Cerebellar nuclear complex (tissue), 1 donor: ENCODE data around the gene C11orf58.

Experiments
- DNase-seq, 2 experiments: peaks; one replicate each; lab custom pipeline; 2025; lab: John Stamatoyannopoulos, UW

C11orf58 gene

GRCh38 chr11:16738193-16738946 is at the start of gene C11orf58:
Gene C11orf58 (plus strand): TSS chr11:16738647. CDS start chr11:16738779, 132 bp downstream.
- DNase-seq, result peak; percentile 78 to 96

DNA sequence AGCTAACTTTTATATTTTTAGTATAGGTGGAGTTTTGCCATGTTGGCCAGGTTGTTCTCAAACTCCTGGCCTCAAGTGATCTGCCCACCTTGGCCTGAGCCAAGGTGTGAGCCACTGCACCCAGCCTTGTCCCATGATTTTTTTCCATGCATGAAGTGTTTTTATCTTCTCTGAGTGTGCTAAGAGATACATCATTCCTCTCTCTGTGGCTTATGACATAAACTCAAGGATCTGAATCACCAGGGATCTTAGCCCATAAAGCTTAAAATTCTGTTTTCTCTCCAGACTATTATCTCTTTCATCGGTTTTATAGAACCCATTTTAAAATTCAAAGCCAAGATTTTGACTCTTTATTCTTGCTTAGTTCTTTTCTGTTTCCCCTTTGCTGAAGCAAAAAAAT is 48.4 kb upstream of the C11orf58 start:
- DNase-seq, result no peak

DNA sequence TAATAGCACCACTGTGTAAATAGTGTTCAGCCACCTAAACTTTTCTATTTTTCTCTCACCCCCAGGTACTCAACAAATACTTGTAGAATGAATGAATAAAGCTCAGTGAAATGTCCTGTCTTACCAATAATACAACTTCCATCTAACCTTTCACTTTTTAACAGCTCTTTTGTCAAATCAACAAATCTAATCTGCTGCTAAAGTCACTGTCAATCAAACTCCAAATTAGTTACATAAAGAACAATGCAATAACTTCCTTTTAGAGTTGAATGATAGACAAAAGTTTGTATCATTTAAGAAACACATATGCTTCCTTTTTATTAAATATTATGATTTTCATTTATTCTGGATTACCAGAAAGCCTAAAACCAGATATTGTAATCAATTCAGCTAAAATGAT is 34.7 kb upstream of the C11orf58 start:
- DNase-seq, result no peak

- no peak for DNase-seq
These were observed 24.9 kb upstream of the C11orf58 start for GRCh38 chr11:16713594-16713993.

- no peak for DNase-seq
These were observed 15.7 kb upstream of the C11orf58 start for GRCh38 chr11:16722581-16723344.

GRCh38 chr11:16727806-16728205 is 10.6 kb upstream of the C11orf58 start:
- DNase-seq, result no peak

- no peak for DNase-seq
These were observed 642 bp upstream of the C11orf58 start for GRCh38 chr11:16737818-16738192.

DNA sequence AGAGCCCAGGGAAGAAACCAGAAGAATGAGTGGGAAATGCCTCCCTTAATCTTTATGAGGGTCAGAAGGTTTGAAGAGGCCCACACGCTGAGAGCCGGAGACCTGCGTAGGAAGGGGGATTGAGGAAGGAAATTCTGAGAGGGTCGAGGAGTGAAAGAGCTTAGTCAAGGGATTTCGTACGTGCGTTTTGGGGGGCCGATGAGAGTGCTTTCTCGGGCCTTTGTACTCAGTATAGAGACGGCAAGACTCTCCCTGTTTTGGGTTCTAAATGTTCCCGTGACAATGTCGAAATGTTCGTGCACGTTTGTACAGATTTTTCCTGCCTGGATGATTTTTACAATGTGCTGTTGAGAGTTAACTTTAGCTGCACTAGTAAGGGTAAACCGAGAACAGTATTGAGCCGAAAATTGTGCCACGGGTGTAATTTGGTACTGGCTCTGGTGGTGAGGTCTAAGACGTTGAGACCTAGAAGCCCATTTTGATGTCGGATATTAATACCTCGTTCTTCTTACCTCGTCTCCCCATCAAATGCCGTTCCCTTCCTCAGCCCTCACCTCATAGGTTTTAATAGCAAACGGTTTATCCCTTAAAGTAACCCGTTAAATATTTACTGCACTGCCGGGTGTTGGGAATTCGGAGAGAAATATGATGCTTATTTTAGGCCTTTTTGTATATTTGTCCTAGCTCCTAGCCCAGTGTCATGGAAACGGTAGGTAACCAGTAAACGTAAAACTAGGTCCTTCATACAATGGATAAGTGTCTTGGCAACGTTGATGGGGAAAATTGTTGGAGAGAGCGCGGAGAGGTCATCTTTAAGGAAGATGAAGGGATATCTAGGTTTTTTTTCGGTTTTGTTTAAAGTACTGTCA is 734 bp downstream of the C11orf58 start:
- no peak for DNase-seq

- no peak for DNase-seq
These were observed 3.0 kb downstream of the C11orf58 start for GRCh38 chr11:16741473-16741872.

DNA sequence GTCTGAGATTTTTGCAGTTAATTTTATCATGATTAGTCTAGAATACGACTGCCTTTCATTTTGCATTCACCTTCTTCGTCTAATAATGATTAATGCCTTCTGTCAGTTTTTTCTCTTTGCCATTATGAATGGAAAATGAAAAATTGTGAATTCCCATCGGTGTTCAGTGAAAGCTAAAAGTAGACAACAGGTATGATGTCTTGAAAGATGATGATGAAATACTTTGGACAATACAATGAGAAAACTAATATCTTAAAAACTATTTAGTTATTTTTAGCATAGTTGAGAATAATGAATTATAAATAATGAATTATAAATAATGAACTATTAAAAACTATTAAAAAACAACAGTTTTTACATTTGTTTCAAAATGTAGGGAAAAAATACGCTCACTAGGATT is 5.0 kb downstream of the C11orf58 start:
- DNase-seq, result no peak

GRCh38 chr11:16744128-16744725 is 5.8 kb downstream of the C11orf58 start:
- no peak for DNase-seq

DNA sequence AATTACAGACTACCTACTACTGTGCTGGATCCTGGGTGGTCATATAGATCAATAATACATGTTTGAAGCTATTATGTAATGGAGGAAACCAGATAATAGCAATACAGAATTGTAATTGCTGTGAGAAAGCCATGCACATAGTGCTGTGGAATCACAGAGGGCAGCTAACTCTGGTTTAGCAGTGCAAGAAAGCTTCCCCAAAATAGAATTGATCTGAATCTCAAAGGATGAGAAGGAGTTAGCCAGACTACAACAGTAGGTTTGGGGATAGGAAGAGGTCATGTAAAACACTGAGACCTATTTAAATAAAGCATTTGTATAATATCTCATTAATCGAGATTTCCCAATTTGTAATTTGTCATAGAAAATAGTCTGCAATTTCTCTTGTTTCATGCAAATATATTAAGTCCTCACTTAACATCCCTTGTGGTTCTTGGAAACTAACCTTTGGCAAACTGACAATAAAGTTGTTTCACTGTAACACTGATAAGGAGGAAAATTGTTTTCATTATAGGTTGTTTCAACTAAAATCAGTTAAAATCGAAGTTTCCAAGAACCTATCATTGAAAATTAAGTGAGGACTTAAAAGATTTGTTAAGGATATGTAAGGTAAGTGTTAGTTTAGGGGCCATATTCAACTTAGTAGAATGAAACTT is 7.6 kb downstream of the C11orf58 start:
- DNase-seq, result no peak

GRCh38 chr11:16749092-16749491 is 10.6 kb downstream of the C11orf58 start:
- DNase-seq, result no peak

GRCh38 chr11:16749666-16750065 is 11.2 kb downstream of the C11orf58 start:
- DNase-seq, result no peak

DNA sequence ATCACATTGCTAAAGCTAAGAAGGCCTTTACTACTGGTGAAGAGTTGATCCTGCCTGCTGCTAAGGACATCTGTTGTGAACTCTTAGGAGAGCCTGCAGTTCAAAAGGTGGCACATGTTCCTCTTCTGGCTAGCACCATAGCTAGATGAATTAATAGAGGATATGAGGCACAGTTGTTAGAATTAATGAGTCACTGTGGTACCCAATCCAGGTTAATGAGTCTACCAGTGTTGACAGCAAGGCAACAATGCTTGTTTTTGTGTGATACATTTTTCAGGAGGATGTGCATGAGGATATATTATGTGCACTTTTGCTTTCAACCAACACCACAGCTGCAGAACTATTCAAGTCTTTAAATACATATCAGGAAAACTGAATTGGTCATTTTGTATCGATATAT is 12.0 kb downstream of the C11orf58 start:
- no peak for DNase-seq

GRCh38 chr11:16758382-16759024 is 20.1 kb downstream of the C11orf58 start:
- DNase-seq, result no peak

GRCh38 chr11:16759857-16760508 is 21.5 kb downstream of the C11orf58 start:
- no peak for DNase-seq

DNA sequence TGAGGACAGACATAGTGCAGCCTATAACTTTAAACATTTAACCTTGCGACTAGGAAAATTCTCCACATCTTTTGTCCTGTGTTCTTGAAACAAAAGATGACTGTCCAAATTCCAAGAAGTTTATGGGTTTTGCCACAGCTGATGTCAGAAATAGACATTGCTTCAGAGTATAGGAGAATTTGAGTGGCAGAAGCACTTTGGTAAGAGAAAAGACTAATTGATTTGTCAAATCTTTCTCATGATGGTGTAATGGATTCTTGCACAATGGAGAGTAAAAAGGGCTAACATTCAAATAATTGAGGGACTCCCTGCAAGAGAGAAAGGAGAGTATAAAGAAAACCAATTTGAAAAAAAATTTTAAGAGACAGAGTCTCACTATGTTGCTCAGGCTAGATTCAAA is 25.3 kb downstream of the C11orf58 start:
- DNase-seq, result no peak

DNA sequence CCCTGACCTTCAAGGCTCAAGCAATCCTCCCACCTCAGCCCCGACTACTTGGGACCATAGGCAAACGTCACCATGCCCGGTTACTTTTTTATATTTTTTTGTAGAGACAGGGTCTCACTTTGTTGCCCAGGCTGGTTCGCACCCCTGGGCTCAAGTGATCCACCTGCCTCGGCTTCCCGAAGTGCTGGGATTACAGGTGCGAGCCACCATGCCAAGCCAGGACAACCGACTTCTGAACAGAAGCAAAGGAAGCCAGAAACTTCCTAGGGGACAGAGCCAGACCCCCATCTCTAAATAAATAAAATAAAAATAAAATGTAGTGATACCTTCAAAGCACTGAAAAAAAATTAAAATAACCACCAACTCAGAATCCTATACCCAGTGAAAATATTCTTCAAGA is 26.4 kb downstream of the C11orf58 start:
- DNase-seq, result no peak

GRCh38 chr11:16767137-16767536 is 28.7 kb downstream of the C11orf58 start:
- no peak for DNase-seq
